GM19025 (cell line): ENCODE measurements around the gene SCNN1B.
"Not testable (repeated sequence)": the region's sequence is repeated elsewhere in the genome, so short reads cannot be mapped to it uniquely, and the experiment has no call there.

Experiments
- ATAC-seq: cut with Tn5 transposase; IDR thresholded peaks from one replicate; pipeline ENCODE4 v1.9.1; 2021; ENCODE audit warnings: mild to moderate bottlenecking, low read depth, moderate library complexity; ENCODE audit not compliant: unreplicated experiment

SCNN1B gene, protein sequence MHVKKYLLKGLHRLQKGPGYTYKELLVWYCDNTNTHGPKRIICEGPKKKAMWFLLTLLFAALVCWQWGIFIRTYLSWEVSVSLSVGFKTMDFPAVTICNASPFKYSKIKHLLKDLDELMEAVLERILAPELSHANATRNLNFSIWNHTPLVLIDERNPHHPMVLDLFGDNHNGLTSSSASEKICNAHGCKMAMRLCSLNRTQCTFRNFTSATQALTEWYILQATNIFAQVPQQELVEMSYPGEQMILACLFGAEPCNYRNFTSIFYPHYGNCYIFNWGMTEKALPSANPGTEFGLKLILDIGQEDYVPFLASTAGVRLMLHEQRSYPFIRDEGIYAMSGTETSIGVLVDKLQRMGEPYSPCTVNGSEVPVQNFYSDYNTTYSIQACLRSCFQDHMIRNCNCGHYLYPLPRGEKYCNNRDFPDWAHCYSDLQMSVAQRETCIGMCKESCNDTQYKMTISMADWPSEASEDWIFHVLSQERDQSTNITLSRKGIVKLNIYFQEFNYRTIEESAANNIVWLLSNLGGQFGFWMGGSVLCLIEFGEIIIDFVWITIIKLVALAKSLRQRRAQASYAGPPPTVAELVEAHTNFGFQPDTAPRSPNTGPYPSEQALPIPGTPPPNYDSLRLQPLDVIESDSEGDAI

DNA sequence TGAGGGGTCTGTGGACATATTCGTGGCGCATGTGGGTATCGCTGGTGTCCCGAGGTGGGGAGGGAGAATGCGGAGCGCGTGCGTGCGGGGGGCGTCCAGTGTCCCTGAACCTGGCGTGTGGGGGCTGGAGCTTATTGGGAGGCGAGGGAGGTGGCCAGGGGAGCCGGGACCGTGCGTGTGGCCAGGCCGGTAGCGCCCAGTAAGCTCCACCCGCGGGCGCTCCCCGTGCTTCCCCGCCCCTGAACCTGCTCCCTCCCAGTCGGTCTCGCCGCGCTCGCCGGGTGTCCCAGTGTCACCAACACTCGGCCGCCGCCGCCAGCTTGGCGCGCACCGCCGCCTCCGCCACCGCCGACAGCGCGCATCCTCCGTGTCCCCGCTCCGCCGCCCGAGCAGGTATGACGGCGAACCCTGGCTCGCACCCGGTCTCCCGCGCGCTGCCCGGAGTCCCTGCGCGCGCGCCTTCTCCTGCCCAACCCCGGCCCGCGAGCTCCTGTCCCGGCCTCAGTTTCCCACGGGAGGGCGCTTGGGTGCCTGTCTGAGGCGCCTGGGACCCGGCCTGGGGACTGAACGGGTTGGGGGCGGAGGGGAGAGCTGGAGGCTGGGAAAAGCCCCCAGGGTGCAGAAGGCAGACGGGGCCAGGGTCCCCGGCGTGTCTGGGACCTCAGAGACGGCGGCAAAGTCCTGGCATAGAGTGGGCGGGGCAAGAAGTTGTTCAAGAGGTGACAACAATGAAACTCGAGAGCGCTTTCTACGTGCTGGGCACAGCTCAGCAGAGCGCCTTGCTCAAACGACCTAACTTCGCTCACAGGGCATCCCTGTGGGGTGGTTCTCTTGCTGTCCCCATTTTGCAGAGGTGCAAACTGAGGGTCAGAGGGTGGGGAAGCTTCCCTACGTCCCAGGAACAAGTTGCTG, at the start of gene SCNN1B:
Gene SCNN1B (plus strand): TSS at position 258 of the 912 bp plus-strand sequence. CDS start 46,298 bp downstream, outside the sequence.
- ATAC-seq: no peak

DNA sequence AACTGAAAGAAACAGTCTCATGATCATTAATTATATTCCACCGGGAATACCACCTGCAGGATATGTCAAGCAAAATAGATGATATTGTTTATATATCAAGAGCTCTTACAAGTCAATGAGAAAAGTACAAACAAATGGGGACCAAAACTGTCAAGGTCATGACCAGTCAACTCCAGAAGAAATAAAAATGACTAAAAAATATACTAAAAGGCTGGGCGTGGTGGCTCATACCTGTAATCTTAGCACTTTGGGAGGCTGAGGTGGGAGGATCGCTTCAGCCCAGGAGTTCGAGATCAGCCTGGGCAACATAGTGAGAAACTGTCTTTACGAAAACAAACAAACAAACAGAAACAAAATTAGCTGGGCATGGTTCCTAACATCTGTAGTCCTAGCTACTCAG, 49.8 kb upstream of the SCNN1B start:
- no peak for ATAC-seq

DNA sequence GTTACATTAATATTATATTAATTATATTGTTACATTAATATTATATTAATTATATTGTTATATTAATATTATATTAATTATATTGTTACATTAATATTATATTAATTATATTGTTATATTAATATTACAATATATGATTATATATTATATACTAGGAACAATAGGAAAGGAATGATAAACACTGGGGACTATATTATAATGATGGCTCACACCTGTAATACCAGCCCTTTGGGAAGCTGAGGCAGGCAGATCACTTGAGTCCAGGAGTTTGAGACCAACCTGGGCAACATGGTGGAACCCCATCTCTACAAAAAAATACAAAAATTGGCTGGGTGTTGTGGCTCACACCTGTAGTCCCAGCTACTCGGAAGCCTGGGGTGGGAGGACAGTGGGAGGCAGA, 48.5 kb upstream of the SCNN1B start:
- not testable (repeated sequence) for ATAC-seq

DNA sequence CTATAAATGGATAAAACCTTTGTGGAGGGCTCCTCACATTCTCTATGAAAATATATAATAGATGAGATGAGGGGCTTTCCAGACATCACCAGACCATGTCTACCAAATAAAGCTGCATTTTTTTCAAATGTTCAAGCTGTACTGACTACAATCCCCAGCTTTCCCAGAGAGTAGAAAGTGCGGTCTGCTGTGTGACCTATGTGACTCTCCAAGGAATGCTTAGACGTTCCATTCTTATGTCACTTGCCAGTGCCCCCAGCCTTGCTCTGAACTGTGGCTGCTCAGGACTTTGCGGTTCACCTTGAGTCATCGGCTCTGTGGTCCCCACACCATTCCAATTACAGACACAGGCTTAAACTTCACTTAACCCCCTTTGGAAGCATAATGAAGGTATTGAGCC, 47.8 kb upstream of the SCNN1B start:
- no peak for ATAC-seq

DNA sequence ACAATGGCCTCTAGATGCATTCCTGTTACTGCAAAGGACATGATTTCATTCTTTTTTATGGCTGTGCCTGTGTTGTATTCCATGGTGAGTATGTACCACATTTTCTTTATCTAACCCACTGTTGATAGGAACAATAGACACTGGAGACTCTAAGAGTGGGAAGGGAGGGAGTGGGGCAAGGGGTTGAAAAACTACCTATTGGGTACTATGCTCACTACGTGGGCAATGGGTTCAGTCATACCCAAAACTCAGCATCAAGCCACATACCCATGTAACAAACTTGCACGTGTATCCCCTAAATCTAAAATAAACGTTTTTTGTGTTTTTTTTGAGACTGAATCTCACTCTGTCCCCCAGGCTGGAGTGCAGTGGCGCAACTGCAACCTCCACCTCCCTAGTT, 47.1 kb upstream of the SCNN1B start:
- no peak for ATAC-seq

DNA sequence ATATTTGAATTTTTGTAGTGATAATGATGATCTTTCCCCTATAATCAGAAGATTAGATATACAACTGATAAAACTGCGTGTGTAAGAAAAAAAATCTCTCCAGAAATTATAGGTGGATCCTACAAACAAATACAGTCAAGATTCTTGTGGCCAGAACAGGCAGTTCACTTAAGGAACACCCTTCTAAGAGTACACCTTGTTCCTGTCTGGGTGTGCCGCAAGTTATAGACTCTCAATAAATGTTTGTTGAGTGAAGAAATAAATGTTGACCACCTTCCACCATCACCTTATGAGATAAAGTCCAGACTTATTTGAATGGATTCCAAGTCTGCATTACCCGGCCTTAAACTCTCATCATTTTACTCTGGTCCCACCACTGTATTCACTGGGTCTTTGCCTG, 45.7 kb upstream of the SCNN1B start:
- no peak for ATAC-seq

DNA sequence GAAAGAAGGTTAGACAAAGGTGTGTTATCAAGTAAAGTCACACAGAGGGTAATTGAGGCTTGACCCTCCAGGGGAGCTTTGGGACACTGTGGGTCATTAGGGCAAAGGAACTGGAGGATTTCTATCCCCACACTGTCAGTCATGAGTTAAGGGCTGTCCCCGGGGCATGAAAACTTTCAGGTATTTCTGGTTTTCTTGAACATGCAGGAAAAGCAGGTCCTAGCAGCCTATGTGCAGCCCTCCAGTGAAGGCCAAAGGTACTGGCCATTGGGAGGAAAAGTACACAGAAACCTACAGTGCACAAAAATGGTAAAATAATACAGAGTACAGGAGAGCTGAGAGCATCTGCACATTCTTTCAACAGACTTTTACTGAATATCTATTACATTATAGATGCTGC, 44.4 kb upstream of the SCNN1B start:
- ATAC-seq: no peak

DNA sequence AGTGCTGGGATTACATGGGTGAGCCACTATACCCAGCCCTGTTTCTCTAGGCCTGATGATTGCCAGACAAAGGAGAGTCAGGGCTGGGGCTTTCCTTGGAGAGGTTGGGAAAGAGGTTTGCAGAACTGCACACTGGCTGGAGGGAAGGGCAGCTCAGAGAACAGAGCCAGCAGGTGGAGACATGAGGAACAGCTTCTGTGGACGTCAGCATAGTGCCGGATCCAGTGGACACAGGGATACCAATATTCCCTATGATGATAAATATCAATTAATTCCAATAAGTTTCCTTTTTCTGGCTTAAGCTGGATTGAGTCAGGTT, 43.2 kb upstream of the SCNN1B start:
- ATAC-seq: no peak

DNA sequence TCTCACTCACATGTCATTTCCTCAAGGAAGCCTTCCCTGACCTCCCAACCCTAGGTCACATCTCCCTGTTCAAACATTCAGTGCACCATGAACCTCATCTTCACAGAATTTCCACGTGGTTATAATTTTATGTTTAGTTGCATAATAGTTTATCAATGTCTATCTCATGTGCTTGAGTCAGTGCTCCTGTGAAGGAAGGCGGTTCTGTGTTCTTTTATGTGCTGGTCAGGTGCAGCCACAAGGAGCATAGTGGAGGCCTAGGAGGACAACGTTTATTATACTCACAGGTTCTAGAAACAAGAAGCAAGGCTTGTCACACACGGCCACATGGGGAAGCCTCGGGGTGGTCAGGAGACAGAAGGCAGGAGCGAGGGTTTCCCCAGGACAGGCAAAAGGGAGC, 34.5 kb upstream of the SCNN1B start:
- ATAC-seq: no peak

DNA sequence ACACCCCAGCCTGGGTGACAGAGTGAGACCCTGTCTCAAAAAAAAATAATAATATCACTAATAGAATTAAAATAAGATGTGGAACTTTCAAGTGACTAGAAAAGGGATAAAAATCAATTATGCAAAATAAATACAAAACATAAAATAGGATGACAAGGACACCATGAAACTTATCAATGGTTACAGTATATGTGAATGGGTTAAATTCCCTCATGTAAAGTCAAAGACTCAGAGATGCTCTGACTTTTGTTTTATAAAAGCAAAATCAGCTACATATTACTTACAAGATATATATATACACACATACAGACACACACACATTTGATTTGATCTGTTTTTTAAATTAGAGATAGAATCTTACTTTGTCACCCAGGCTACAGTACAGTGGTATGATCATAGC, 33.5 kb upstream of the SCNN1B start:
- no peak for ATAC-seq

DNA sequence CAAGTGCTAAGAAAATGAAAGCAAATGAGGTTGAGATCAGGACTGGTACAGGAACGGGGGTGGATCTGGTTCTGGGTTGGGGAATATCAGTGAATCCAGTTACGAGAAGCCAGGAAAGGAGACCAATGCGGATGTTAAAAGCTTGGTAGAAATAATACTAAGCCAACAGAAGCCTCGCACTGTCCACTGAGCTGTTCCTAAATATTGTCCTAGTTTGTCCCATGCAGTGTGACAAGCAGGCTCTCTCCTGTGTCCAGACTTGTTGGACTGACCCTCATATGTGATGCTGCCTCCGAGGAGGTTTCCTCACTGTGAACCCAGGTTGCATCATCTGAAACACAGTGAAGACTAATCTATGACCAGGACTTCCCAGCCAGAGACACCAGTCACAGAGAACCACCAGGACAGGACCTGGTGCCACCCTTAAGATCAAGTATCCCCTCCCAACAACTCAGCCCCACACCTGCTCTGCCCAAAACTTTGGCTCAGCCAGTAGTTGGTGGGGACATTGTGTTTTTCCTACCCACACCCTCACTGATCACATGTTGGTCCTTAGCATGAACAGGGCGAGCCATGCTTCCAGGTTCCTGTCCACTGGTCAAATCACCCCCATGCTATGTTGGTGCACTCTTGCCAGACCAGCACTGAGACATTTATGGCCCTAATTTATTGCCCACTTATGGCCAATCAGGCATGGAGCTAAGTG, 32.7 kb upstream of the SCNN1B start:
- no peak for ATAC-seq

DNA sequence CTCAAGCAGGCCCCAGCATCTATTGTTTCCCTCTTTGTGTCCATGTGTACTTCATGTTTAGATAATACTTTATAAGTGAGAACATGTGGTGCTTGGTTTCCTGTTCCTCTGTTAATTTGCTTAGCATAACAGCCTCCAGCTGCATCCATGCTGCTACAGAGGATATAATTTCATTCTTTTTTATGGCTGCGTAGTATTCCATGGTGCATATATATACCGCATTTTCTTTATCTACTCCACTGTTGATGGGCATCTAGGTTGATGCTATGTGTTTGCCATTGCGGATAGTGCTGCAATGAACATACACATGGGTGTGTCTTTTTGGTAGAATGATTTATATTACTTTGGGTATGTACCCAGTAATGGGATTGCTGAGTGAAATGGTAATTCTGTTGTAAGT, 31.4 kb upstream of the SCNN1B start:
- no peak for ATAC-seq

DNA sequence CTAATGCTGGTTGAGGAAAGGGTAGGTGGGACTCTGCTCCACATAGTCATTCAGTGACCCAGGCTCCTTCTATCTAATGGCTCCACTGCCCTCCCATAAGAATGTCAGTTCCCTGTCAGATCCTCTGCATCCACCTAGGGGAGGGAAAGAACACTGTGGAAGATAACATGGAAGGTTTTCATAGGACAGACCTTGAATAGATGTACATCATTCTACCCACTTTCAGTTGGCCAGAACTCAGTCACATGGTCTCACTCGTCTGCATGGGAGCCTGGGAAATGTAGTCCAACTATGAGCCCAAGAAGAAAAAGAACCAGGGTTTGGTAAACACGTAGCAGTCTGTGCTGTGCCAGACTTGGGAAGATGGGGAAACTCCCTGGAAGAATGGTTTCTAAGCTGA, 27.1 kb upstream of the SCNN1B start:
- no peak for ATAC-seq

DNA sequence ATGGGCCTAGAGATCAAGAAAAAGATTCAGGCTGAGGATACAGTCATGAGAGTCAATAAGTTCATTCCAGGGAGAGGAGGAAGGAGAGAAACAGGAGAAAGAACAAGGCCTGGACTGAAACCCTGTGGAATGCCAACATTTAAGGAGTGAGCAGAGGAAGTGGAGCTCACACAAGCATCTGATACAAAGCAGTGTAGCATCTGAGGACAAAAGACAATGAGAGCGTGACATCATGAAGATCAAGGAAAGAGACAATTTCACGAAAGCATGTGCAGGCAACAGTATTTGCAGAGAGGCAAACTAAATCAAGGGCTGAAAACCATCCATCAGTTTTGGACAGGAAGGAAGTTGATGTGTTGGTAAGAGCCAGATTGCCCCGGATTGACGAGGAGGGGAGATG, 25.3 kb upstream of the SCNN1B start:
- ATAC-seq: no peak

DNA sequence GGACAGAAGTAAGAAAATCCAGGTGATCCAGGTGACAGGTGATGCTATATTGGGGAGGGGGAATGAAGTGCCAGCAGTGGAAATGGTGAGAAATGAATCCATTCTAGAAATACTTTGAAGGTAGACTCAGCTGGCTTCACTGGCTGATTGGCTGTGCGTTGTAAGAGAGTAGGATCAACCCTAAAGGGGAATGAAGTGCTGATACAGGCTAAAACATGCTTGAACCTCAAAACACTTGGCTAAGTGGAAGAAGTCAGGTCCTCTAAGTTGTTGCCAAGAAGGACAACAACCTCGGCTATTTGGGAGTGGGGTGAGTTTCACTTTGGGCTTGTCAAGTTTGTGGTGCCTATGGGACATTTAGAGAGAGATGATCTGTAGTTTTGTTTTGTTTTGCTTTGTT, 24.1 kb upstream of the SCNN1B start:
- ATAC-seq: no peak

DNA sequence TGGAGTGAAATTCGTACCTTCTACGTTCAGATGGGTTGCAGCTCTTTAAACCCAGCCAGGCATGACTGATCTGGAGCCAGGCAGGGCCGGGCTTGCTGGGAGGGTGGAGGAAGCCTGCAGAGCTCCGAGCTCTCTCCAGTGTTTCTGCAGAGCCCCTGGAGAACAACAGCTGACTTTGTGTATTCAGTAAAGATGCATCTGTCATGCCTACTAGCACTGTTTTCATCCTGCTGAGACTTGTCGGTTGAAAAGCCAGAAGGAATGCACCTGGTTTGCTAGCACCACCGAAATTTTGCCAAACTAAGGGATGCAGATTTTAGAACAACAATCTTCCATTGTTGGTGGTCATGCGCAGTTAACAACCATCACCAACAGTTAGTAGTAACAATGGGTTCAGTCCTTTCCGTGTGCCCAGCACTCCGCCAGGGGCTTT, 22.4 kb upstream of the SCNN1B start:
- no peak for ATAC-seq

DNA sequence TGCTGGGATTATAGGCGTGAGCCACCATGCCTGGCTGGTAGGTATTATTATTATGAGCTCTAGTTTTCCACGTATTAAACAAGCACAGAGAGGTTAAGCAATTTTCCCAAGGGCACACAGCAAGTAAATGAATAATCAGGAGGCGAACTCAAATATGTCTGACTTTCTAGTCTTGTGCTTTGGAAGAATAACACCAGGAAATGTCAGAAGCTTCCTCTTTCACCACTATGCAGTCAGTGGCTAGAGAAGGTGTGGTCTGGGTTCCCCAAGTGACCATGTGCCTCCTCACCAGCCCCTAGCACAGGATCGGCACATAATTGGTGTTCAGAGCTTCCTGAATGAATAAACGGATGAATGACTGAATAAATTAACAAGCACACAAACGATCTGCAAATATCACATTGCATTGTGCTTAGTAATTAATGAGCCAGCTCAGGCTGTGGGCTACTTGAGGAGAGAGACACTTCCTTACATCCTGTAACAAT, 21.6 kb upstream of the SCNN1B start:
- no peak for ATAC-seq

DNA sequence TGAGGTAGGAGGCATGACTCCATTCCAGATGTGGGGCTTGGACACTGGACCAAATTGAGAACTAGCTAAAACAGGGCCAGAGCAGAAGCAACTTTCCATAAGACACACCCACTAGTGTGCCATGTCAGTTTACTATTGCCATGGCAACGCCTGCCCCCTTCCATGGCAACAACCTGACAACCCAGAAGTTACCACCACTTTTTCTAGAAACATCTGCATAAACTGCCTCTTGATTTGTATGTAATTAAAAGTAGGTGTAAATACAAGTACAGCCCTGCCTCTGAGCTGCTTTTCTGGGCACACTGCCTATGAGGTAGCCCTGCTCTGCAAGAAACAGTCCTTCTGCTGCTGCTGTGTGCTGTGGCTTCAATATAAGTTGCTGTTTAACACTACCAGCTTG, 19.5 kb upstream of the SCNN1B start:
- ATAC-seq: no peak

DNA sequence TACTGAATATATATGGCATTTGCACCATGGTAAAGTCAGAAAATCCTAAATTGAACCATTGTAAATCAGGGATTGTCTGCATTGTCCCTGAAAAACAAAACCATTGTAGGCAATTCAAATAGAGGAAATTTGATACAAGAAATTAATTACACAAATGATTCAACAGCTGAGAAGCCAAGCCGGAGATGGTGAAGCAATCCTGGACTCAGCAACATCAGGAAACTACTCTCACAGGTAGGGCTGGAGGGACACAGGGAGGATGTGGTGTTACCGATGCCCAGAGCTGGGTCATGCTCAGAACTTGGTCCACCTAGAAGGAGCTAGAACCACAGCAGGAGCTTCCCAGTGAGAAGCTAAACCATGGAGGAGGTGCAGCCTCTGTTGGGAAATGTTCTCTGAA, 18.5 kb upstream of the SCNN1B start:
- no peak for ATAC-seq

DNA sequence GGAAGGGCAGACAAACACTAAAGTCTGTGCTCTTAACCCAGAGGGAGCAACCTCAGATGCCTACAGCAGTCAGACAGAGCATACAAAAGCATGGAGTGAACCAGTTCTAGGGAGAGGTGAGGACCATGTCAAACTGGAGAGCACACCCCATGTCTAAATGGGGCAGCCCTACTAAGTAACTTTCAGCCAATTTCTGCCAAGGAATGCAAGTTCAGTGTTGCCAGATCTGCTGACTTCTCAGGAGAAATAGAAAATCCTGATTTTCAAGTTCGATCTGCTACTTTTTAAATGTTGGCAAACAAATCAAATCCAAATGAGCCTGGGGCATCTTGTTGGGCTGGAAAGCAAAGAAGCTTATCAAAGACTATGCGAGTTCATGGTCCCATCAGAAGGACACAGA, 17.5 kb upstream of the SCNN1B start:
- ATAC-seq: no peak

DNA sequence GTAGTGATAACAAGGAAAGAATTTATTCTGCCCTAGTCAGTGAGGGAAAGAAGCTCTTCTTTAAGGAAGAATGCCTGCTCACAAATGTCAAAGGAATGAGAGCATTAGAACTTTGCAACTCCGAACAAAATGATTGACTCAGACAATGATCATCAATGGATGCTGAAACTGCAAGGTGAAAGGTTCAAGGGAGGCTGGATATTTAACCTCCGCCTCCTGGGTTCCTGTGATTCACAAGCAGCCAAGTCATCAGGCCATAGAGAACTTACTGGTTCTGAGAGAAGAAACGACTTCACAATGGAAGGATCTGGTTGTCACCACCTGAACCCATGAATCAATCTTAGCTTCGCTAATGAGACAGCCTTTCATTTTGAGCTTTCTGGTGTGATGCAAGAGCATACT, 16.0 kb upstream of the SCNN1B start:
- no peak for ATAC-seq
